ENCODE results near the gene DNAH5.
"Not testable (repeated sequence)": the region's sequence is repeated elsewhere in the genome, so short reads cannot be mapped to it uniquely, and the experiment has no call there.

Gene DNAH5

GRCh38 chr5:13831351-13831750 is 113.1 kb downstream of the DNAH5 start:
- DNase-seq = no peak

- no peak for DNase-seq
Observed at GRCh38 chr5:13830536-13830935, 114.0 kb downstream of the DNAH5 start.

GRCh38 chr5:13821366-13821765 is 123.1 kb downstream of the DNAH5 start:
- no peak for DNase-seq

- no peak for DNase-seq
Observed at GRCh38 chr5:13816126-13816525, 128.4 kb downstream of the DNAH5 start.

GRCh38 chr5:13814301-13814700 is 130.2 kb downstream of the DNAH5 start:
- no peak for DNase-seq

GRCh38 chr5:13809921-13810320 is 134.6 kb downstream of the DNAH5 start:
- DNase-seq = no peak

GRCh38 chr5:13804336-13804735 is 140.2 kb downstream of the DNAH5 start:
- no peak for DNase-seq

- DNase-seq = not testable (repeated sequence)
Observed at GRCh38 chr5:13798569-13798968, 145.9 kb downstream of the DNAH5 start.

GRCh38 chr5:13785781-13786415 is 158.6 kb downstream of the DNAH5 start:
- no peak for DNase-seq

- DNase-seq = no peak
Observed at GRCh38 chr5:13783726-13784125, 160.8 kb downstream of the DNAH5 start.

GRCh38 chr5:13780081-13780480 is 164.4 kb downstream of the DNAH5 start:
- DNase-seq = no peak

- DNase-seq = no peak
Observed at GRCh38 chr5:13773649-13774048, 170.8 kb downstream of the DNAH5 start.

- no peak for DNase-seq
Observed at GRCh38 chr5:13771011-13771571, 173.4 kb downstream of the DNAH5 start.

- no peak for DNase-seq
Observed at GRCh38 chr5:13766236-13766635, 178.3 kb downstream of the DNAH5 start.

GRCh38 chr5:13763719-13764118 is 180.8 kb downstream of the DNAH5 start:
- no peak for DNase-seq

GRCh38 chr5:13749766-13750165 is 194.7 kb downstream of the DNAH5 start:
- no peak for DNase-seq

- DNase-seq = no peak
Observed at GRCh38 chr5:13746026-13746425, 198.5 kb downstream of the DNAH5 start.

- DNase-seq = no peak
Observed at GRCh38 chr5:13745508-13745907, 199.0 kb downstream of the DNAH5 start.

GRCh38 chr5:13740471-13740870 is 204.0 kb downstream of the DNAH5 start:
- no peak for DNase-seq

GRCh38 chr5:13739479-13739878 is 205.0 kb downstream of the DNAH5 start:
- no peak for DNase-seq

GRCh38 chr5:13735691-13736090 is 208.8 kb downstream of the DNAH5 start:
- DNase-seq = no peak

GRCh38 chr5:13731121-13731628 is 213.3 kb downstream of the DNAH5 start:
- DNase-seq = no peak

GRCh38 chr5:13708906-13709305 is 235.6 kb downstream of the DNAH5 start:
- DNase-seq = no peak

- no peak for DNase-seq
Observed at GRCh38 chr5:13708432-13708831, 236.1 kb downstream of the DNAH5 start.

- no peak for DNase-seq
Observed at GRCh38 chr5:13704396-13704795, 240.1 kb downstream of the DNAH5 start.
